Tibial nerve (tissue), 4 donors: ENCODE results near the gene FOXP4. TPM values are rescaled to one million over a fixed set of nuclear protein-coding genes. Genes with fewer than 3 reads are reported as not detected.

ENCODE experiments used
- DNase-seq, 2 donors: peaks; one replicate each; pipeline ENCODE4 v3.0.0-alpha.2; 2019; ENCODE audit warnings: low spot score in 2 of 2
- H3K27ac ChIP-seq, 4 donors: fragments of 200-600 bp; sonication (generic) in 3 of 4; one replicate each; pipeline ENCODE4 v1.5.1; 2017 to 2019; ENCODE audit warnings: mild to moderate bottlenecking in 1 of 4
- H3K27me3 ChIP-seq, 2 donors: fragments of 200-600 bp; sonication (generic) in 1 of 2; one replicate each; pipeline versions ENCODE4 v1.5.1 to v1.6.0; 2017 to 2019
- H3K36me3 ChIP-seq, 3 donors: fragments of 200-600 bp; sonication (generic); one replicate each; pipeline ENCODE4 v1.5.1; 2018 to 2019
- H3K4me1 ChIP-seq, 4 donors: fragments of 200-600 bp; sonication (generic) in 3 of 4; one replicate each; pipeline ENCODE4 v1.5.1; 2017 to 2019
- H3K4me3 ChIP-seq, 4 donors: fragments of 200-600 bp; sonication (generic) in 3 of 4; one replicate each; pipeline ENCODE4 v1.5.1; 2017 to 2019; ENCODE audit warnings: mild to moderate bottlenecking in 1 of 4, moderate library complexity in 1 of 4
- H3K9me3 ChIP-seq, 4 donors: fragments of 200-600 bp; sonication (generic) in 3 of 4; one replicate each; pipeline ENCODE4 v1.5.1; 2017 to 2019
- CTCF ChIP-seq, 5 experiments: fragments of 200-600 bp in 3 of 5; fragments of 450-650 bp in 2 of 5; sonication (generic) in 3 of 5; IDR thresholded peaks; one replicate each; pipeline ENCODE4 v1.5.1; 2016 to 2019; ENCODE audit warnings: antibody characterized with exemption in 5 of 5, mild to moderate bottlenecking in 3 of 5, moderate library complexity in 2 of 5
- EP300 ChIP-seq, 2 donors: sonication (generic); formaldehyde crosslinking; IDR thresholded peaks; one replicate each; pipeline ENCODE4 v1.6.1; 2017; ENCODE audit warnings: antibody characterized with exemption in 2 of 2, mild to moderate bottlenecking in 1 of 2
- POLR2A ChIP-seq, 2 donors: fragments of 450-650 bp; IDR thresholded peaks; one replicate each; pipeline ENCODE4 v1.6.1; 2017; ENCODE audit warnings: antibody characterized with exemption in 2 of 2, mild to moderate bottlenecking in 2 of 2, moderate library complexity in 2 of 2
- WGBS, 2 donors: methylation state at CpG; one replicate each; pipeline ENCODE4 v1.1.5; 2018; 5-methylcytosine and 5-hydroxymethylcytosine counted together
- total RNA-seq, 4 donors: library from RNA; depleted of rRNA; stranded (reverse); fragments of >200 nt; gene quantifications; one replicate each; pipeline ENCODE4 v1.1.0, GENCODE V29; 2016

The FOXP4 gene
- total RNA-seq, 4 donors from 2014 or later = 11.1 to 16.2 (median 14.7) TPM

DNA sequence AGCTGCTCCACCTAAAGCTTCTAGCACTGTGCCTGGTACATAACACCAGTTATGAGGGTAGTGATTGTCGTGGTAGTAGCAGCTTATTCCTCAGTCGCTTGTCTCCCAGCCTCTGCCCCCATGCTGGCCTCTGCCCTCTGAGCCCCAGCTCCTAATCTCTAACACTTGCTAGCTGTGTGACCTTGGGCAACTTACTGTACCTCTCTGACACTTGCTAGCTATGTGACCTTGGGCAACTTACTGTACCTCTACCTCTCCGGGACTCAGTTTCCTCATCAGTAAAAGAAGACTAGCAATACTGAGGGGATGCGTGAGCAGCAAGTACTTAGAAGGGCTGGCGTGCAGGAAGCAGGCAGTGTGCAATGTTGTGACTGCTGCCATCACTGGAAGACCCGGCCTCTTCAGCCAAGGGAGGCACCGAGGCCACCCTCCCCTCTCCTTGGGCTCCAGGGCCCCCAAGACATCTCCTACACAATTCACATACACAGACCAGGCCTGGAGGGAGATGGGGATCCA, 101.9 kb downstream of the FOXP4 start:
- no peaks in the 10 kb centered on the region for H3K27me3 ChIP-seq
- H3K27ac ChIP-seq = no peak overlapping the region
- 68% methylated on average over 7 of the region's 7 CpGs for WGBS, 2 donors
- H3K9me3 ChIP-seq = no peaks in the 10 kb centered on the region
- no peaks in the 10 kb centered on the region for H3K36me3 ChIP-seq
- no peak for DNase-seq
- H3K4me3 ChIP-seq = no peak overlapping the region
- H3K4me1 ChIP-seq = peaks cover 0 to 38% (median 8%) of the 10 kb centered on the region in 4 donors
- TF ChIP-seq CTCF (IDR thresholded peaks at IDR 0.05) (no peak), POLR2A (IDR thresholded peaks at IDR 0.05) (no peak), EP300 (IDR thresholded peaks at IDR 0.05) (no peak)

DNA sequence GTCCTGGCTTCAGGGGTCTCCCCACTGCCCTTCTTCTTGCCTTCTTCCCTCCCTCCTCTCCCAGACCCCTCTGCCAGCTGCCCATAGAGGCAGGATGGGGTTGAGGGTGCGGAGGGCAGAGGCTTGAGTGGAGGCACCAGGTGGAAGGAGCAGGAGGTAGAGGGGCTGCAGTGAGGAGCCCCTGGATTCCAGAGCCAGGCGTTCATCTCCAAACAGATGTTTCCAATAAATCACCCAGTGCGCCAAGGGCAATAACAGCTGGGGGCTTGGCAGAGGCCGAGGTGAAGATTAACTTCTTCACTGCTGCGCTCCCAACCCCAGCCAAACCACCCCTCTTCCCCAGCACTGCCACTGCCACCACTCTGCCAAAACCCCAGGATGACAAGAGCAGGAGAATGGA, 102.7 kb downstream of the FOXP4 start:
- no peaks in the 10 kb centered on the region for H3K36me3 ChIP-seq
- H3K27ac ChIP-seq = no peak overlapping the region
- no peaks in the 10 kb centered on the region for H3K9me3 ChIP-seq
- TF ChIP-seq POLR2A (IDR thresholded peaks at IDR 0.05) (no peak), EP300 (IDR thresholded peaks at IDR 0.05) (no peak), CTCF (IDR thresholded peaks at IDR 0.05) (no peak)
- H3K4me1 ChIP-seq = peaks cover 0 to 38% (median 8%) of the 10 kb centered on the region in 4 donors
- DNase-seq = no peak
- no peaks in the 10 kb centered on the region for H3K27me3 ChIP-seq
- WGBS, 2 donors = 55 to 58% methylated on average over 5 of the region's 5 CpGs
- no peak overlapping the region for H3K4me3 ChIP-seq

DNA sequence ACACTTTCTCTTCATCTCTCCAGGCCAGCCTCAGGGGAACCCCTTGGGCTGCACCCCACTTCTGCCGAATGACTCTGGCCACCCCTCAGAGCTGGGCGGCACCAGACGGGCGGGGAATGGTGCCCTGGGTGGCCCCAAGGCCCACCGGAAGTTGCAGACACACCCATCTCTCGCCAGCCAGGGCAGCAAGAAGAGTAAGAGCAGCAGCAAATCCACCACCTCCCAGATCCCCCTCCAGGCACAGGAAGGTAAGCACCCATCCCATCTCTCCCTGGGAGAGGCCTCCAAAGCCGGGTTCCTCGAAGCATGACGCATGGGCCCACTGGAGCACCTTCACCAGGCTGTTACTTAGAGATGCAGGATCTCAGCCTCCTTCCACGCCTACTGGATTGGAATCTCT, 103.4 kb downstream of the FOXP4 start:
- TF ChIP-seq POLR2A (IDR thresholded peaks at IDR 0.05) (no peak), CTCF (IDR thresholded peaks at IDR 0.05) (no peak), EP300 (IDR thresholded peaks at IDR 0.05) (no peak)
- no peaks in the 10 kb centered on the region for H3K9me3 ChIP-seq
- peaks cover 0 to 38% (median 8%) of the 10 kb centered on the region in 4 donors for H3K4me1 ChIP-seq
- H3K36me3 ChIP-seq = no peaks in the 10 kb centered on the region
- H3K27ac ChIP-seq = no peak overlapping the region
- H3K4me3 ChIP-seq = no peak overlapping the region
- H3K27me3 ChIP-seq = no peaks in the 10 kb centered on the region
- DNase-seq = no peak
- 65 to 83% methylated on average over 9 of the region's 10 CpGs for WGBS, 2 donors

DNA sequence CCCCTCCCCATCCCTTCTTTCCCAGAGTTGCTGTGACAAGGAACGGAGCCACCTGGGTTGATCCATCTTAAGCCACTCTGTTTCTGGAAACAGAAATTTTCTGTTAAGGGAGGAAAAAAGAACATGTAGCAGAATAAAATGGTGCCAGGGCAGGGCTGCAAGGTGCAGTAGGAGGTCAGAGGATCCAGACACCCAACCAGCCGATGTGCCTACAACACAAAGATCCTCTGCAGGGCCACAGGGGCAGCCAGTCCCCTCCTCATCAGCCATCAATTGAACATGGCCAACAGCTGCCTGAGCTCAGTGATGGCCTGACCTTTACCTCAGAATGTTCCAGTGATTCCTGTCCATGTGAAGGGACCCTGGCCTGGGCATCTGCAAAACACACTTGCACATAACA, 103.9 kb downstream of the FOXP4 start:
- no peak overlapping the region for H3K4me3 ChIP-seq
- TF ChIP-seq EP300 (IDR thresholded peaks at IDR 0.05) (no peak), POLR2A (IDR thresholded peaks at IDR 0.05) (no peak), CTCF (IDR thresholded peaks at IDR 0.05) (no peak)
- peaks cover 0 to 33% (median 8%) of the 10 kb centered on the region in 4 donors for H3K4me1 ChIP-seq
- H3K27ac ChIP-seq = no peak overlapping the region
- no peaks in the 10 kb centered on the region for H3K9me3 ChIP-seq
- WGBS, 2 donors = 80 to 81% methylated on average over 2 of the region's 2 CpGs
- DNase-seq = no peak
- H3K36me3 ChIP-seq = no peaks in the 10 kb centered on the region
- H3K27me3 ChIP-seq = no peaks in the 10 kb centered on the region

DNA sequence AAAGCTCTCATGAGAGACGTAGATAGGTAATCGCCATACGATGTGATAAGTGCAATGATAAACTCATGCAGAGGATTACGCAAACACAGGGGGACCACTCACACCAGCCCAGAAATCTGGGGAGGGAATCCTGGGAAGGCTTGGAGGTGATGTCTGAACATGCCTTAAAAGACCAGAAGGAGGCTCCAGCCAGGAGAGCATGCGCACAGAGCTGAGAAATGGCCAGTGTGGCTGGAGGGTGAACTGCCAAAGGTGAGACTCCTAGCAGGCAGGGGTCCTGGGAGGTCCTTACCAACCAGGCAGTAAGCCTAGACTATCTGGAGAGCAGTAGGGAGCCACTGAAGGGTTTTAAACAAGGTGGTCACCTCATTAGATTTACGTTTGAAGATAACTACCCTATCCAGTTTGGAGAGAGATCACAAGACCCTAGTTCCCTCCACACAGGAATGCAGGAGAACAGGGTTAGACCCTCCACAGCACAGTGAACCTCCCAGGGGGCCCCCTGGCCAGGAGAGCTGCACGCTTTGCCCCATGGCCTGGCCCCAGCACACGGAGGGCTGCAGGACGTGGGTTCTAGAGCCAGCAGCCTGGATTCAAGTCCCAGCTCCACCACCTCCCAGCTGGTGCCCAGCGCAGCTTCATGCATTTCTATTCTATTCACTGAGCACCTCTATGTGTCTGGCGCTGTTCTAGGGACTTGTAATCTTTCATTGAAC, 105.2 kb downstream of the FOXP4 start:
- TF ChIP-seq EP300 (IDR thresholded peaks at IDR 0.05) (no peak), CTCF (IDR thresholded peaks at IDR 0.05) (no peak), POLR2A (IDR thresholded peaks at IDR 0.05) (no peak)
- no peaks in the 10 kb centered on the region for H3K36me3 ChIP-seq
- H3K27me3 ChIP-seq = no peaks in the 10 kb centered on the region
- no peak overlapping the region for H3K4me3 ChIP-seq
- WGBS, 2 donors = 76 to 77% methylated on average over 11 of the region's 11 CpGs
- H3K9me3 ChIP-seq = no peaks in the 10 kb centered on the region
- no peak overlapping the region for H3K27ac ChIP-seq
- DNase-seq = no peak
- H3K4me1 ChIP-seq = peaks cover 0 to 29% (median 2%) of the 10 kb centered on the region in 4 donors
